ENCODE data around the gene IL15RA. TPM values are rescaled to one million over a fixed set of nuclear protein-coding genes. Genes with fewer than 3 reads are reported as not detected.
"Not testable (repeated sequence)": the region's sequence is repeated elsewhere in the genome, so short reads cannot be mapped to it uniquely, and the experiment has no call there.

Gene IL15RA
- total and polyA plus RNA-seq, 2 donors = 5.5 to 12.0 TPM

- H3K27me3 ChIP-seq (ENCODE audit: control insufficient read depth in 2 of 2, insufficient read depth in 1 of 2, low read length in 1 of 2) = peaks cover 0 to 2% of the 10 kb centered on the region in 2 donors
- no peak for DNase-seq (ENCODE audit: low read depth in 6 of 9, low spot score in 9 of 9)
- no peak overlapping the region for H3K4me3 ChIP-seq (ENCODE audit: low read length in 2 of 2)
- no peaks in the 10 kb centered on the region for H3K36me3 ChIP-seq (ENCODE audit: control insufficient read depth in 2 of 2, insufficient read depth in 2 of 2, low read length in 1 of 2)
- H3K27ac ChIP-seq (ENCODE audit: low read depth in 1 of 2, low read length in 1 of 2) = no peak overlapping the region
- peaks cover 2 to 5% of the 10 kb centered on the region in 2 donors for H3K9me3 ChIP-seq (ENCODE audit: control insufficient read depth in 2 of 2, insufficient read depth in 1 of 2, low read length in 1 of 2)
- 96% methylated on average over 2 of the region's 2 CpGs for WGBS
- peaks cover 0 to 4% of the 10 kb centered on the region in 2 donors for H3K4me1 ChIP-seq (ENCODE audit: control insufficient read depth in 2 of 2, insufficient read depth in 2 of 2, low read length in 2 of 2)
Observed at GRCh38 chr10:6009150-6009549, 31.8 kb upstream of the IL15RA start.

DNA sequence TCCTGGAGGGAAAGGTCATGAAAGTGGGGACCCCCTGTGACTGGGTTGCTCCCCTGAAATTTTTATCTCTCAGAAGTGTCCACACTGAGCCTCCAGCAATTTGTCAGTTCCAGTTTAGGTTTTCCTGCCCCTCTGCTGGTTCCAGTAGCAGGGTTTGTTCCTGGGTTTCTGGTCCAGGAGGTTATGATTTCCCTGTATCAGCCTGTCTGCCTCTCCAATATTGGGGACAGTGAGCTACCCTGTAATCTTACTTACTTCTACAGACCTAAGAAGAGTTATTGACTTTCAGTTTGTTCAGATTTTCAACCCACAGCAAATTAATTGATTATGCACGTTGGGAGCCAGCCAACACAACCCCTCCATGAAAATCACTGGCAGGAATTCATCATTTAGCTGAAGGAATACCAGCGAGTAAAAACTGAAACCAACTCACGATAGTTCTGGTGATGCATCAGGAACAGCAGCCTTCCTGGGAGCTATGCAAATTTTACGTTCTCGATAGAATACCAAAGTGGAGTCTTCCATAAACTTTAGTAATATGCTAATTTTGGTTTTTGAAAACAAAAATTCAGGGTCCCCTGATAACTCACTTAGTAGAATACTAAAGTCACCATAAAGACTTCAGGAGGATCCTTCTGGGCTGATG lies 31.3 kb upstream of the IL15RA start:
- H3K27ac ChIP-seq (ENCODE audit: low read depth in 1 of 2, low read length in 1 of 2) = no peak overlapping the region

DNA sequence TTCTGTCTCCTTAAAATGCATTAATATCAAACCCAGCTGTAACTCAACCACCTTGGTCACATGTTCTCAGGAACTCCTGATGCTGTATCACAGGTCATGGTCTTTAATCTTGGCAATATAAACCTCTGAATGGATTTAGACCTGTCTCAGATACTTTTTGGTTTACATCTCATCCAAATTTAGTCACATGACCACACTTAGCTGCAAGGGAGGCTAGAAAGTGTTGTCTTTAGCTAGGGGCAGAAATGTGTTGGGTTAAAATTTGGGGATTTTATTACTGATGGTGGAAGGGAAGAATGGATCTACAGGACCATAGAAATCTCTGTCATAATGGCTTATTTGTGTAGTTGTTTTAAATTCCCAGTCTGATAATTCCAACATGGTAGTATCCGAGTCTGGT lies 29.6 kb upstream of the IL15RA start:
- DNase-seq (ENCODE audit: low read depth in 6 of 9, low spot score in 9 of 9) = no peak
- H3K27me3 ChIP-seq (ENCODE audit: control insufficient read depth in 2 of 2, insufficient read depth in 1 of 2, low read length in 1 of 2) = peaks cover 0 to 2% of the 10 kb centered on the region in 2 donors
- peaks cover 2 to 5% of the 10 kb centered on the region in 2 donors for H3K9me3 ChIP-seq (ENCODE audit: control insufficient read depth in 2 of 2, insufficient read depth in 1 of 2, low read length in 1 of 2)
- no peak overlapping the region for H3K4me3 ChIP-seq (ENCODE audit: low read length in 2 of 2)
- H3K4me1 ChIP-seq (ENCODE audit: control insufficient read depth in 2 of 2, insufficient read depth in 2 of 2, low read length in 2 of 2) = no peaks in the 10 kb centered on the region
- 97% methylated on average over 1 of the region's 1 CpG for whole genome bisulfite sequencing
- no peak overlapping the region for H3K27ac ChIP-seq (ENCODE audit: low read depth in 1 of 2, low read length in 1 of 2)
- no peaks in the 10 kb centered on the region for H3K36me3 ChIP-seq (ENCODE audit: control insufficient read depth in 2 of 2, insufficient read depth in 2 of 2, low read length in 1 of 2)

More for the DNA sequence above, 31.3 kb upstream of the IL15RA start:
- DNase-seq (ENCODE audit: low read depth in 6 of 9, low spot score in 9 of 9) = no peak
- WGBS = 94% methylated on average over 5 of the region's 5 CpGs
- H3K4me3 ChIP-seq (ENCODE audit: low read length in 2 of 2) = no peak overlapping the region
- peaks cover 2 to 5% of the 10 kb centered on the region in 2 donors for H3K9me3 ChIP-seq (ENCODE audit: control insufficient read depth in 2 of 2, insufficient read depth in 1 of 2, low read length in 1 of 2)
- peaks cover 0 to 2% of the 10 kb centered on the region in 2 donors for H3K27me3 ChIP-seq (ENCODE audit: control insufficient read depth in 2 of 2, insufficient read depth in 1 of 2, low read length in 1 of 2)
- no peaks in the 10 kb centered on the region for H3K36me3 ChIP-seq (ENCODE audit: control insufficient read depth in 2 of 2, insufficient read depth in 2 of 2, low read length in 1 of 2)
- no peaks in the 10 kb centered on the region for H3K4me1 ChIP-seq (ENCODE audit: control insufficient read depth in 2 of 2, insufficient read depth in 2 of 2, low read length in 2 of 2)

DNA sequence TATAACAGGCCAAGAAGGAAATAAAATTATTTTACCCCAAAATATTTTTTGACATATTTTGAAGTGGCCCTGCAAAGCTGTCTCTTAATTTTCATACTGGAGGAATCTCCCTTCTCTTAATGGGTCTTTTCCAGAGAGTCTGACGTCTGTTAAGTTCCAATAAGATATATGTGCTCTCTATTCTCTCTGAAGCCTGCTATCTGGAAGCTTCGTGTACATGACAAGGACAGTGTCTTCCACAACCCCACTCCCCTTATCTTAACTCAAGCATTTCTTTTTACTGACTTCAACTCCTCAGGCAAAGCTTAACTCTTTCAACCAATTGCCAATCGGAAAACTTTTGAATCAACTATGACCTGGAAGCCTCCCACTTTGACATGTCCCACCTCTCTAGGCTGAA lies 29.2 kb upstream of the IL15RA start:
- H3K9me3 ChIP-seq (ENCODE audit: control insufficient read depth in 2 of 2, insufficient read depth in 1 of 2, low read length in 1 of 2) = peaks cover 2 to 5% of the 10 kb centered on the region in 2 donors
- no peaks in the 10 kb centered on the region for H3K4me1 ChIP-seq (ENCODE audit: control insufficient read depth in 2 of 2, insufficient read depth in 2 of 2, low read length in 2 of 2)
- H3K36me3 ChIP-seq (ENCODE audit: control insufficient read depth in 2 of 2, insufficient read depth in 2 of 2, low read length in 1 of 2) = no peaks in the 10 kb centered on the region
- 96% methylated on average over 3 of the region's 3 CpGs for WGBS
- no peak overlapping the region for H3K4me3 ChIP-seq (ENCODE audit: low read length in 2 of 2)
- no peak for DNase-seq (ENCODE audit: low read depth in 6 of 9, low spot score in 9 of 9)
- H3K27ac ChIP-seq (ENCODE audit: low read depth in 1 of 2, low read length in 1 of 2) = no peak overlapping the region
- H3K27me3 ChIP-seq (ENCODE audit: control insufficient read depth in 2 of 2, insufficient read depth in 1 of 2, low read length in 1 of 2) = peaks cover 0 to 2% of the 10 kb centered on the region in 2 donors

- no peak overlapping the region for H3K27ac ChIP-seq (ENCODE audit: low read depth in 1 of 2, low read length in 1 of 2)
- peaks cover 2 to 5% of the 10 kb centered on the region in 2 donors for H3K9me3 ChIP-seq (ENCODE audit: control insufficient read depth in 2 of 2, insufficient read depth in 1 of 2, low read length in 1 of 2)
- WGBS = 93% methylated on average over 8 of the region's 8 CpGs
Observed at GRCh38 chr10:6005856-6006395, 28.6 kb upstream of the IL15RA start.

DNA sequence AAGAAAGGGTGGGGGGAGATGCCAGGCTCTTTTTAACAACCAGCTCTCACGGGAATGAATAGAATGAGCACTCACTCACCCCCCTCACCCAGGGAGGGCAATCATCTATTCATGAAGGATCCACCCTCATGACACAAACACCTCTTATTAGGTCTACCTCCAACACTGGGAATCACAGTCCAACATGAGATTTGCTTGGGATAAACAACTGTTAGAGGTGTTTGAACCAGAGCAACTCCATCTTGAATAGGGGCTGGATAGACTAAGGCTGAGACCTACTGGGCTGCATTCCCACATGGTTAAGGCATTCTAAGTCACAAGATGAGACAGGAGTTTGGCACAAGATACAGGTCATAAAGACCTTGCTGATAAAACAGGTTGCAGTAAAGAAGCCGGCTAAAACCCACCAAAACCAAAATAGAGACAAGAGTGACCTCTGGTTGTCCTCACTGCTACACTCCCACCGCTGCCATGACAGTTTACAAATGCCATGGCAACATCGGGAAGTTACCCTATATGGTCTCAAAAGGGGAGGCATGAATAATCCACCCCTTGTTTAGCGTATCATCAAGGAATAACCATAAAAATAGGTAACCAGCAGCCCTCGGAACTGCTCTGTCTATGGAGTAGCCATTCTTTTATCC lies 27.9 kb upstream of the IL15RA start:
- H3K9me3 ChIP-seq (ENCODE audit: control insufficient read depth in 2 of 2, insufficient read depth in 1 of 2, low read length in 1 of 2); H3K4me3 ChIP-seq (ENCODE audit: low read length in 2 of 2); H3K27ac ChIP-seq (ENCODE audit: low read depth in 1 of 2, low read length in 1 of 2); H3K4me1 ChIP-seq (ENCODE audit: control insufficient read depth in 2 of 2, insufficient read depth in 2 of 2, low read length in 2 of 2); H3K36me3 ChIP-seq (ENCODE audit: control insufficient read depth in 2 of 2, insufficient read depth in 2 of 2, low read length in 1 of 2); H3K27me3 ChIP-seq (ENCODE audit: control insufficient read depth in 2 of 2, insufficient read depth in 1 of 2, low read length in 1 of 2); DNase-seq (ENCODE audit: low read depth in 6 of 9, low spot score in 9 of 9): not testable (repeated sequence)
- 92% methylated on average over 6 of the region's 6 CpGs for WGBS

More at GRCh38 chr10:6005856-6006395, 28.6 kb upstream of the IL15RA start:
- no peak for DNase-seq (ENCODE audit: low read depth in 6 of 9, low spot score in 9 of 9)
- H3K4me1 ChIP-seq (ENCODE audit: control insufficient read depth in 2 of 2, insufficient read depth in 2 of 2, low read length in 2 of 2) = no peaks in the 10 kb centered on the region
- no peak overlapping the region for H3K4me3 ChIP-seq (ENCODE audit: low read length in 2 of 2)
- peaks cover 0 to 2% of the 10 kb centered on the region in 2 donors for H3K27me3 ChIP-seq (ENCODE audit: control insufficient read depth in 2 of 2, insufficient read depth in 1 of 2, low read length in 1 of 2)
- H3K36me3 ChIP-seq (ENCODE audit: control insufficient read depth in 2 of 2, insufficient read depth in 2 of 2, low read length in 1 of 2) = no peaks in the 10 kb centered on the region

- Histone ChIP-seq H3K9me3 (ENCODE audit: control insufficient read depth in 2 of 2, insufficient read depth in 1 of 2, low read length in 1 of 2) (peaks cover 2 to 5% of the 10 kb centered on the region in 2 donors), H3K27ac (ENCODE audit: low read depth in 1 of 2, low read length in 1 of 2) (no peak overlapping the region), H3K36me3 (ENCODE audit: control insufficient read depth in 2 of 2, insufficient read depth in 2 of 2, low read length in 1 of 2) (no peaks in the 10 kb centered on the region), H3K27me3 (ENCODE audit: control insufficient read depth in 2 of 2, insufficient read depth in 1 of 2, low read length in 1 of 2) (peaks cover 0 to 14% of the 10 kb centered on the region in 2 donors), H3K4me1 (ENCODE audit: control insufficient read depth in 2 of 2, insufficient read depth in 2 of 2, low read length in 2 of 2) (no peaks in the 10 kb centered on the region), H3K4me3 (ENCODE audit: low read length in 2 of 2) (no peak overlapping the region)
- no peak for DNase-seq (ENCODE audit: low read depth in 6 of 9, low spot score in 9 of 9)
- 95% methylated on average over 12 of the region's 12 CpGs for WGBS
Observed at GRCh38 chr10:6002809-6003510, 25.6 kb upstream of the IL15RA start.

- Histone ChIP-seq H3K9me3 (ENCODE audit: control insufficient read depth in 2 of 2, insufficient read depth in 1 of 2, low read length in 1 of 2) (no peaks in the 10 kb centered on the region), H3K36me3 (ENCODE audit: control insufficient read depth in 2 of 2, insufficient read depth in 2 of 2, low read length in 1 of 2) (no peaks in the 10 kb centered on the region), H3K4me3 (ENCODE audit: low read length in 2 of 2) (no peak overlapping the region), H3K27me3 (ENCODE audit: control insufficient read depth in 2 of 2, insufficient read depth in 1 of 2, low read length in 1 of 2) (peaks cover 0 to 12% of the 10 kb centered on the region in 2 donors), H3K27ac (ENCODE audit: low read depth in 1 of 2, low read length in 1 of 2) (no peak overlapping the region), H3K4me1 (ENCODE audit: control insufficient read depth in 2 of 2, insufficient read depth in 2 of 2, low read length in 2 of 2) (no peaks in the 10 kb centered on the region)
- no peak for DNase-seq (ENCODE audit: low read depth in 6 of 9, low spot score in 9 of 9)
- WGBS = 90% methylated on average over 20 of the region's 20 CpGs
Observed at GRCh38 chr10:5999440-6000165, 22.3 kb upstream of the IL15RA start.
